OCI-LY7 (cell line): ENCODE measurements around the gene ZEB1. TPM values are rescaled to one million over a fixed set of nuclear protein-coding genes. Genes with fewer than 3 reads are reported as not detected.

Experiments used
- BruUV-seq: library from RNA; stranded (reverse); fragments of 400-500 nt; replicated peaks from 2 replicates; lab custom pipeline; 2021; lab: Mats Ljungman, UMichigan
- CTCF ChIA-PET: fragments of 300-600 bp; sonication (Branson Sonifier 250); formaldehyde crosslinking; loops from one replicate; lab custom pipeline; 2022; ENCODE audit warnings: antibody characterized with exemption; ENCODE audit not compliant: unreplicated experiment; lab: Charles Lee
- POLR2A ChIA-PET: fragments of 300-600 bp; sonication (Branson Sonifier 250); formaldehyde crosslinking; loops from one replicate; lab custom pipeline; 2022; ENCODE audit warnings: antibody characterized with exemption; lab: Charles Lee
- DNase-seq: peaks from one replicate; pipeline ENCODE4 v3.0.0-alpha.2; 2015; ENCODE audit warnings: low spot score
- H2AFZ ChIP-seq: fragments of 200-600 bp; sonication (generic), shearing (Covaris generic); 2 replicates; pipeline ENCODE4 v1.6.1; 2014; ENCODE audit warnings: mild to moderate bottlenecking, antibody characterized with exemption, low read length, moderate library complexity
- H3K27ac ChIP-seq: fragments of 200-600 bp; sonication (generic); 2 replicates; pipeline ENCODE4 v1.5.1; 2014; ENCODE audit warnings: mixed run types, low read depth, mild to moderate bottlenecking, moderate library complexity, low read length, inconsistent platforms; ENCODE audit not compliant: poor library complexity, severe bottlenecking
- H3K36me3 ChIP-seq: fragments of 200-600 bp; sonication (generic); 2 replicates; pipeline ENCODE4 v1.6.1; 2014; ENCODE audit warnings: mild to moderate bottlenecking, antibody characterized with exemption, low read length, moderate library complexity, mixed read lengths; ENCODE audit not compliant: insufficient read depth
- H3K4me1 ChIP-seq: fragments of 200-600 bp; sonication (generic); 2 replicates; pipeline ENCODE4 v1.5.1; 2014; ENCODE audit warnings: mild to moderate bottlenecking, low read length; ENCODE audit not compliant: insufficient read depth, poor library complexity, severe bottlenecking
- H3K4me2 ChIP-seq: fragments of 200-600 bp; sonication (generic); 2 replicates; pipeline ENCODE4 v1.6.1; 2014; ENCODE audit warnings: mild to moderate bottlenecking, low read length
- H3K4me3 ChIP-seq: fragments of 200-600 bp; sonication (generic); 2 replicates; pipeline ENCODE4 v1.5.1; 2014; ENCODE audit warnings: mild to moderate bottlenecking, low read depth, low read length; ENCODE audit not compliant: poor library complexity, severe bottlenecking
- H3K79me2 ChIP-seq: fragments of 200-600 bp; sonication (generic); 2 replicates; pipeline ENCODE4 v1.6.1; 2016; ENCODE audit warnings: low read depth, mild to moderate bottlenecking, low read length, moderate library complexity, mixed read lengths; ENCODE audit not compliant: insufficient read depth
- H3K9me2 ChIP-seq: fragments of 200-600 bp; sonication (generic); 2 replicates; pipeline ENCODE4 v1.6.1; 2016; ENCODE audit warnings: mild to moderate bottlenecking, low read length, mixed read lengths; ENCODE audit not compliant: insufficient read depth
- H3K9me3 ChIP-seq: fragments of 200-600 bp; sonication (generic); 2 replicates; pipeline ENCODE4 v1.6.1; 2014; ENCODE audit warnings: mild to moderate bottlenecking, mixed run types, low read length, mixed read lengths
- H4K20me1 ChIP-seq: fragments of 200-600 bp; sonication (generic); 2 replicates; pipeline ENCODE4 v1.6.1; 2014; ENCODE audit warnings: mild to moderate bottlenecking, antibody characterized with exemption, low read length, moderate library complexity, mixed read lengths; ENCODE audit not compliant: insufficient read depth
- EZH2phosphoT487 ChIP-seq: fragments of 200-600 bp; sonication (generic); IDR thresholded peaks from 2 replicates; pipeline ENCODE4 v1.6.1; 2018; ENCODE audit warnings: low read depth, borderline replicate concordance, mild to moderate bottlenecking, mixed run types, antibody characterized with exemption, low read length, moderate library complexity, mixed read lengths
- intact Hi-C: fragments of 100-400 bp; cut with micrococcal nuclease; formaldehyde crosslinking; loops from one replicate; pipeline ENCODE4 v1.10.0; 2022; ENCODE audit not compliant: unreplicated experiment
- total RNA-seq, 2 experiments: library from RNA; depleted of rRNA in 1 of 2; stranded (reverse); fragments of >200 nt in 1 of 2; shearing (Covaris generic) in 1 of 2; gene quantifications; 2 replicates each; pipeline ENCODE4 v1.2.3, GENCODE V29; 2014 to 2022
- TF ChIP-seq, protein P1 (sequence below): fragments of 200-600 bp; sonication (generic); conservative IDR thresholded peaks from 2 replicates; pipeline ENCODE4 v1.5.1; 2014; ENCODE audit warnings: mild to moderate bottlenecking, antibody characterized with exemption, low read length, moderate library complexity, mixed read lengths

The ZEB1 gene
- total RNA-seq, 2 experiments from 2014 or later: 33.2 to 41.9 TPM

DNA sequence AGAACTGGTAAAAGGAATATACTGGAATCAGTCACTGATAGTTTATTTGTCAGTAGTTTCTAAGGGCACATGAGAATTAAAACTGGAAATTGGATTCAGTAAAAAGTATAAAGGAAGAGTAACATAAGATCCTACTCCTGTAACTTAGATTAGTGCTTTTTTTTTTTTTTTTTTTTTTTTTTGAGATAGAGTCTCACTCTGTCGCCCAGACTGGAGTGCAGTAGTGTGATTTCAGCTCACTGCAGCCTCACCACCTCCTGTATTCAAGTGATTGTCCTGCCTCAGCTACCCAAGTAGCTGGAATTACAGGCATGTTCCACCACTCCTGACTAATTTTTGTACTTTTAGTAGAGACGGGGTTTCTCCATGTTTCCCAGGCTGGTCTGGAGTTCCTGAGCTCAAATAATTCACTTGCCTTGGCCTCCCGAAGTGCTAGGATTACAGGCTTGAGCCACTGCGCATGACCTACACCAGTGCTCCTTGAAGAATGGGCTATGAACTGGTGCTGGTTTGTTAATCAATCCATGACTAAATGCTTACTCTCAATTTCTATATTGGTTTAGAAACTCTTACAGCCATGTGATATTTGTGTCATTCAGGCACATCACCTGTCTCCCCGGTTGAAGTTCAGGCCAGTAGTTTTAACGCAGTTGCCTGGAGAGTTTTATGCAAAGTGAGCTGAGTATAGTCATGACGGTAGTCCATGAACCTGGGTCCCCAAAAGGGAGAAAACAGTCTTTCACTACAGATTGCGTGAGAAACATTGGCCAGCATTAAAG lies 65.0 kb downstream of the ZEB1 start:
- peak overlapping the region; percentile 26; the same call in 1 of the 2 replicates for H3K4me2 ChIP-seq
- CTCF ChIA-PET: no interaction called here
- peaks cover 13% of the 10 kb centered on the region for H3K4me1 ChIP-seq
- POLR2A ChIA-PET: interaction anchor here (0.9 to 1.0 kb wide), 2 partner anchors 12 to 16 kb away, joined by 3 to 4 read pairs; no protein-coding TSS in a partner anchor
- peaks cover 64% of the 10 kb centered on the region; the same call in 1 of the 2 replicates for H3K79me2 ChIP-seq
- no peak overlapping the region for H3K4me3 ChIP-seq
- no TSS peak for BruUV-seq
- DNase-seq: no peak
- TF ChIP-seq, protein P1, sequence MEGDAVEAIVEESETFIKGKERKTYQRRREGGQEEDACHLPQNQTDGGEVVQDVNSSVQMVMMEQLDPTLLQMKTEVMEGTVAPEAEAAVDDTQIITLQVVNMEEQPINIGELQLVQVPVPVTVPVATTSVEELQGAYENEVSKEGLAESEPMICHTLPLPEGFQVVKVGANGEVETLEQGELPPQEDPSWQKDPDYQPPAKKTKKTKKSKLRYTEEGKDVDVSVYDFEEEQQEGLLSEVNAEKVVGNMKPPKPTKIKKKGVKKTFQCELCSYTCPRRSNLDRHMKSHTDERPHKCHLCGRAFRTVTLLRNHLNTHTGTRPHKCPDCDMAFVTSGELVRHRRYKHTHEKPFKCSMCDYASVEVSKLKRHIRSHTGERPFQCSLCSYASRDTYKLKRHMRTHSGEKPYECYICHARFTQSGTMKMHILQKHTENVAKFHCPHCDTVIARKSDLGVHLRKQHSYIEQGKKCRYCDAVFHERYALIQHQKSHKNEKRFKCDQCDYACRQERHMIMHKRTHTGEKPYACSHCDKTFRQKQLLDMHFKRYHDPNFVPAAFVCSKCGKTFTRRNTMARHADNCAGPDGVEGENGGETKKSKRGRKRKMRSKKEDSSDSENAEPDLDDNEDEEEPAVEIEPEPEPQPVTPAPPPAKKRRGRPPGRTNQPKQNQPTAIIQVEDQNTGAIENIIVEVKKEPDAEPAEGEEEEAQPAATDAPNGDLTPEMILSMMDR: no peak
- TF ChIP-seq EZH2phosphoT487: no peak
- H3K27ac ChIP-seq: no peak overlapping the region
- H4K20me1 ChIP-seq: peaks cover 9% of the 10 kb centered on the region; the same call in 1 of the 2 replicates
- H3K36me3 ChIP-seq: peaks cover 23% of the 10 kb centered on the region
- no peak overlapping the region for H2AFZ ChIP-seq
- no peaks in the 10 kb centered on the region for H3K9me2 ChIP-seq
- H3K9me3 ChIP-seq: no peaks in the 10 kb centered on the region
- intact Hi-C loops: no loop called here

DNA sequence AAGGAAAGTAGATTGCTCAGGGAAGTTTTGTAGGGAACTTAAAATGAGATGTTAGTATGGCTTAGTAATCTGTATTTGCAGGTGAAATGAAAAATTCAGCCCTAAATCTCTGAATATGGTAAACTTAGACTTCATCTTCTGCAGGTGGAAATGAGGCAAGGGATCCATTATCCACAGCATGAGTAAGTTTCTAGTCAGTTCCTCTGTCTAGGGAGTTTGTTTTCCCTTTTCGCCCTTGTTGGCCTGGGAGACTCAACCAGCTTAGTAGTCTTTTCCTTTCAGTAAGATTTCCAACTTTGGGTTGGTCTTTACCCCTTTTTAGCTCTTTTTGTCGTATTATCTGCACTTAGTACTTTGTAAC lies 65.6 kb downstream of the ZEB1 start:
- no TSS peak for BruUV-seq
- Histone ChIP-seq H2AFZ (no peak overlapping the region), H3K4me2 (no peak overlapping the region), H3K27ac (no peak overlapping the region), H3K9me3 (no peaks in the 10 kb centered on the region), H4K20me1 (peaks cover 9% of the 10 kb centered on the region; the same call in 1 of the 2 replicates), H3K4me3 (no peak overlapping the region), H3K36me3 (peaks cover 28% of the 10 kb centered on the region), H3K4me1 (peaks cover 13% of the 10 kb centered on the region), H3K9me2 (no peaks in the 10 kb centered on the region), H3K79me2 (peaks cover 58% of the 10 kb centered on the region; the same call in 1 of the 2 replicates)
- intact Hi-C loops: no loop called here
- no peak for TF ChIP-seq EZH2phosphoT487
- TF ChIP-seq, protein P1: no peak
- ChIA-PET POLR2A (no interaction called here), CTCF (no interaction called here)
- no peak for DNase-seq

DNA sequence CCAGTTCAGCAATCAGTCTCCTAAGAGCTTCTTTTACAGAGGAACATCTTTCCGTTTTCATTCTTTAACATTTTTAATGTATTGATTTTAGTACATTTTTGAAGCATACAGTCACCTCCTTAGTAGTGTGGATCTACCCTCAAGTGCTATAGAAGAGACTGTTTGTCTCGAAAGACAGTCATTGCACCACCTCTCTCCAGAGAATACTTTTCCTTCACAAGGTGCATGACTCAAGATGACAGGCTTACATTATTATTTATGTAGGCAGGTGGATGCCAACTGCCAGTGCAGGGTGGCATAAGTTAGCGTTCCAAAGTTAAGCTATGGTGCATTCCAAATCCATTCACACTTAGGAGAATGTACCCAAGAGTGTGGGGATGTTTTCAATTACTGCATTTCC lies 71.8 kb downstream of the ZEB1 start:
- Histone ChIP-seq H3K79me2 (peaks cover 11% of the 10 kb centered on the region; the same call in 1 of the 2 replicates), H3K36me3 (peaks cover 52% of the 10 kb centered on the region), H4K20me1 (no peaks in the 10 kb centered on the region), H3K9me2 (no peaks in the 10 kb centered on the region), H3K9me3 (no peaks in the 10 kb centered on the region), H3K27ac (no peak overlapping the region), H3K4me2 (no peak overlapping the region), H3K4me1 (no peaks in the 10 kb centered on the region), H2AFZ (no peak overlapping the region), H3K4me3 (no peak overlapping the region)
- no peak for TF ChIP-seq EZH2phosphoT487
- TF ChIP-seq, protein P1: no peak
- intact Hi-C loops: no loop called here
- POLR2A ChIA-PET: interaction anchor here (0.6 to 1.2 kb wide), 4 partner anchors 9 to 40 kb away, joined by 3 to 4 read pairs (median 4); no protein-coding TSS in a partner anchor
- no peak for DNase-seq
- CTCF ChIA-PET: no interaction called here
- BruUV-seq: no TSS peak
